Neutrophil (primary cell): ENCODE measurements around the gene DLX2.

Source experiments
- H3K27ac ChIP-seq: fragments of 200-600 bp; sonication (generic); 2 replicates; pipeline ENCODE4 v1.5.1; 2016; ENCODE audit warnings: mild to moderate bottlenecking, moderate library complexity
- H3K27me3 ChIP-seq: fragments of 200-600 bp; sonication (generic); 2 replicates; pipeline ENCODE4 v1.6.0; 2016; ENCODE audit warnings: mild to moderate bottlenecking
- H3K36me3 ChIP-seq: fragments of 200-600 bp; sonication (generic); 2 replicates; pipeline ENCODE4 v1.5.1; 2017
- H3K4me1 ChIP-seq, 2 experiments: fragments of 200-600 bp in 1 of 2; sonication (generic) in 1 of 2; 1 replicate in 1 of 2; 2 replicates in 1 of 2; pipeline versions ENCODE4 v1.5.1 to v1.6.1; 2013 to 2016; ENCODE audit warnings: low read depth in 1 of 2, low read length in 1 of 2, mild to moderate bottlenecking in 1 of 2, moderate library complexity in 1 of 2; ENCODE audit not compliant: control insufficient read depth in 1 of 2, insufficient read depth in 1 of 2
- H3K4me3 ChIP-seq, 2 experiments: fragments of 200-600 bp in 1 of 2; sonication (generic) in 1 of 2; 1 replicate in 1 of 2; 2 replicates in 1 of 2; pipeline ENCODE4 v1.5.1; 2013 to 2016; ENCODE audit warnings: low read depth in 1 of 2, low read length in 1 of 2, mild to moderate bottlenecking in 1 of 2, moderate library complexity in 1 of 2
- H3K9me3 ChIP-seq: fragments of 200-600 bp; sonication (generic); 2 replicates; pipeline ENCODE4 v1.5.1; 2016
- TF ChIP-seq, protein P1 (sequence below): fragments of 200-600 bp; sonication (generic); IDR thresholded peaks from 2 replicates; pipeline ENCODE4 v1.5.1; 2016; ENCODE audit warnings: antibody characterized with exemption

The DLX2 gene

DNA sequence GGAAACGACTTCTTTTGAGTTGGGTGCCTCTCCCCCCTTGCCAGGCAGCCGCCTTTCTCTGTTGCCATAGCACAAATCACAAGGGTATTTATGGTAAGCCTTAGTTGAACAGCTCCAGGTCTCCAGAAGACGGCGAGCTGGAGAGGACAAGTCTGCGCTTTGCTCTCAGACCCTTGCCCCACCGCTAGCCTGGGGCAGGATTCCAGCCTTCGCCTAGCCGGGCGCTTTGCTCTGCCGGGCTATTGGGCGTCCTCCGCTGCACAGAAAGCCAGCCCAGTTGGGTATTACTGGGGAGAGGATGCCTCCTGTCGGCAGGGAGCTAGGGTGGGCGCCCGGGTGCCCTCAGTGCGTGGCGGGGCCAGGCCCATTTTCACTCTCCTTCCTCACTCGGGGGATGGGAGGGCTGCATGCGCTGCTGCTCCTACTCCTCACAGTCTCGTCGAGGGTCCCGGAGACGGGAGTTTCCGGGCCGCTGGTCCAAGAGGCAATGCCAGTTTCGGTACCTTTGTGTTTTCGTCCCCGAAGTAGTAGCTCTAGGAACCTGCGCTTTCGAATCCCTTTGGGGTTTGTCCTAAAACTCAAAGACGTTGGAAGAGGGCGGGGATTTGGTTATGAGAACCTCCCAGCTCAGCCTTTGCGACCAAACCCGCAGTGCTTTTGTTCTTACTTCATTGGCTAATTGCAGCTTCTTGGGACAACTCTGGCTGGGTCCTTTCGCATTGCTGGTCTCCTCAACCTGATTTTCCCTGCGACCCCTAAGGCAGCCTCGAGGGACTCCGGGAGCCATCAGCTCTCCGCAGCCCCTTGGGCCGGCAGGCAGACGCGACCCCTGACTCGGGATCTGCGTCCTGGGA lies 3.6 kb upstream of the DLX2 start:
- no peaks in the 10 kb centered on the region for H3K36me3 ChIP-seq
- no peak overlapping the region for H3K27ac ChIP-seq
- peak overlapping the region; percentile 1 to 41 for H3K4me3 ChIP-seq
- peaks cover 97% of the 10 kb centered on the region for H3K27me3 ChIP-seq
- peaks cover 50 to 68% of the 10 kb centered on the region in 2 experiments for H3K4me1 ChIP-seq
- no peaks in the 10 kb centered on the region for H3K9me3 ChIP-seq
- TF ChIP-seq, protein P1, sequence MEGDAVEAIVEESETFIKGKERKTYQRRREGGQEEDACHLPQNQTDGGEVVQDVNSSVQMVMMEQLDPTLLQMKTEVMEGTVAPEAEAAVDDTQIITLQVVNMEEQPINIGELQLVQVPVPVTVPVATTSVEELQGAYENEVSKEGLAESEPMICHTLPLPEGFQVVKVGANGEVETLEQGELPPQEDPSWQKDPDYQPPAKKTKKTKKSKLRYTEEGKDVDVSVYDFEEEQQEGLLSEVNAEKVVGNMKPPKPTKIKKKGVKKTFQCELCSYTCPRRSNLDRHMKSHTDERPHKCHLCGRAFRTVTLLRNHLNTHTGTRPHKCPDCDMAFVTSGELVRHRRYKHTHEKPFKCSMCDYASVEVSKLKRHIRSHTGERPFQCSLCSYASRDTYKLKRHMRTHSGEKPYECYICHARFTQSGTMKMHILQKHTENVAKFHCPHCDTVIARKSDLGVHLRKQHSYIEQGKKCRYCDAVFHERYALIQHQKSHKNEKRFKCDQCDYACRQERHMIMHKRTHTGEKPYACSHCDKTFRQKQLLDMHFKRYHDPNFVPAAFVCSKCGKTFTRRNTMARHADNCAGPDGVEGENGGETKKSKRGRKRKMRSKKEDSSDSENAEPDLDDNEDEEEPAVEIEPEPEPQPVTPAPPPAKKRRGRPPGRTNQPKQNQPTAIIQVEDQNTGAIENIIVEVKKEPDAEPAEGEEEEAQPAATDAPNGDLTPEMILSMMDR = no peak

DNA sequence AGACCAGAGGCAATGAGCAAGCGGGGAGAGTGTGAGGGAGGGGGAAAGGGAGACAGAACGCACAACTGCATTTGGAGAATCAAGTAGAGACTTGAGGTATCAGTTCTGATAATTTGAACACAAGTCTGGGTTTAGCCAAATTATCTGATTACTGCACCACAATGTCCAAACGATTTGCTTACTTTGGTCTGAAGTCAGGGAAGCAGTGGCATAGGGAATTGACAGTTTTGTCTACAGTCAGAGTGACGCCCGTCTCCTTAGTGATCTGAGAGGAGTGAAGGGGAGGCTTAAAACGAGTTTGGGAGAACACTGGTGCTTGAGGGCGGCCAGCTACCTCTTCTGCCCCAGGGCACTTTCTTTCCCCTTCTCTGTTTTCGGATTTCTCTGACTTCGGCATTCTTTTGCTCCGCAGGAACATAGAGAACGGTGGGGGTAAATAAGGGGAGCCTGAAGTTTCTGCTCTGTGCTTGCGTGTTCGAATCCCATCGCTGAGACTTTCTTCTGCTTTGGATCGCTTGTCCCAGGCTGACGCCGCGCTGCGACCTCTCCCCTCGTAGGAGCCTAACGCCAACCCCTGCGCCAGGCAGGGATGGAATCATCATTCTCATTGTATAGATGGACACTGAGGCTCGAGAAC lies 2.9 kb upstream of the DLX2 start:
- peaks cover 100% of the 10 kb centered on the region for H3K27me3 ChIP-seq
- H3K4me1 ChIP-seq = peaks cover 57 to 76% of the 10 kb centered on the region in 2 experiments
- TF ChIP-seq, protein P1 = no peak
- no peak overlapping the region for H3K27ac ChIP-seq
- no peaks in the 10 kb centered on the region for H3K9me3 ChIP-seq
- no peaks in the 10 kb centered on the region for H3K36me3 ChIP-seq
- H3K4me3 ChIP-seq = peak overlapping the region; percentile 1 to 41

DNA sequence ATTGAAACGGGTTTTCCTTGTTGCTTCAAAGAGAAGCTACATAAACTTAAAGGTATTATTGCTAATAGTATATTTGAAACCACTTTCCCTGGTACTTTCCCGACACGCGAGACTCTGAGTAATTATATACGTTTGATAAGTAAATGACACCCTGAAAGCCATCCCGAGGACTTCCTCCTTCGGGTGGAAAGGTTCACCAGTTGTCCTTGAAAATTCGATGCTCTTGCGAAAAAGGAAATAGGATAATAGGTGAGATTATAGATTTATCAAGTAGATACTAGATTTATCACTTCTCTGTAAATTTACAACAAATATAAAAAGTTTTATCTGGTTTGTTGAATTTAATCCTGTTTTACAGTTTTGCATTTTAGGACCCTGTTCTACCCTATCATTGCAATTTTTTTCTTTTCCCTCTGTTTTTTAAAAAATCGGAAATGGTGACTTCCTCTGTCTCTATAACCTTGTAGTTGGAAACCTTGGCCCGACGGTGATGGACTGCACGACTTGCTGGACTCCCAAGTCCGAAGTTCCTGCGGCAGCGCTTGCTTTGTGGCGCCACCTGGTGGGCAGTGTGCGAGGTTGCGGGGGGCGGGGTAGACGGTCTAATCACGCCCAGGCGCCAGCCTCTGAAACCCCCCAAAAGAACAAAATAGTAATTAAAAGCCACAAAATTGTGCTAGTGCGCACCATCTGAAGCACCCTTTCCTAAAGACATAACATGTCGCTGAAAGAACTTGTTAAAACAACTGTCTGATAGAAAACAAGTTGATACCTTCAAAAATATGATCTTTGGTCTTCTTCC lies 972 bp upstream of the DLX2 start:
- no peaks in the 10 kb centered on the region for H3K9me3 ChIP-seq

DNA sequence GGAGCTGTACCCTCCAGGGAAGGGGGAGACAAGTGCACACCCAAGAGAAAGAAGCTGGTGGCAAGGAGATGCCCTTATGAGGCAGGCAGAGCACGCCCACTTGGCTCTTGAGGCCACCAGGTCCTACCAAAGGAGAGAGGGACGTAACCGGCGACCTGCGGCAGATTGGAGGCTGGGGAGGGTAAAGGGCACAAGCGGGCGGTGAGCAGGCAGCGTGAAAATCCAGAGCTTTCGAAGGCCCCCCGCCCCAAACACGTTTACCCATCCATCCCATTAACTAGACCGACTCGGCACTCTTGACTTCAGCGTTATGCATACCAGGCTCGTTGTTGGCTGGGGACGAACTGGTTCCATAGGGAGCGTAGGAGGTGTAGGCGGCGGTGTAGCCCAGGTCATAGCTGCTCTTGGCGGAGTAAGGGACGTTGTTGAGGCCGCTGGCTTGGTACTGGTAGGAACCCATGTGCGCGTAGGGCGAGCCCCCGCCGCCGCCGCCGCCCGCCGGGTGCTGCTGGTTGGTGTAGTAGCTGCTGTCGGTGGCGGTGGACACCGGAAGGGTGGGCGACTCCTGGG lies 794 bp downstream of the DLX2 start:
- Histone ChIP-seq H3K4me3 (peak overlapping the region; percentile 57 to 95), H3K36me3 (no peaks in the 10 kb centered on the region), H3K27ac (no peak overlapping the region), H3K4me1 (peaks cover 68 to 77% of the 10 kb centered on the region in 2 experiments), H3K27me3 (peaks cover 100% of the 10 kb centered on the region), H3K9me3 (no peaks in the 10 kb centered on the region)
- TF ChIP-seq, protein P1 = no peak

More for the DNA sequence above, 972 bp upstream of the DLX2 start:
- Histone ChIP-seq H3K36me3 (no peaks in the 10 kb centered on the region), H3K27me3 (peaks cover 100% of the 10 kb centered on the region), H3K27ac (no peak overlapping the region), H3K4me1 (peaks cover 68 to 82% of the 10 kb centered on the region in 2 experiments), H3K4me3 (peak overlapping the region; percentile 57 to 95)
- TF ChIP-seq, protein P1 = peak; percentile 91
